ENCODE results near the gene TNS3. TPM values are rescaled to one million over a fixed set of nuclear protein-coding genes. Genes with fewer than 3 reads are reported as not detected.

The TNS3 gene
- total RNA-seq, 1 experiment from 2014 or later, result 97.2 TPM

- DNase-seq (ENCODE audit: low spot score), result no peak
Measured at GRCh38 chr7:47260270-47260669, 321.6 kb downstream of the TNS3 start.

DNA sequence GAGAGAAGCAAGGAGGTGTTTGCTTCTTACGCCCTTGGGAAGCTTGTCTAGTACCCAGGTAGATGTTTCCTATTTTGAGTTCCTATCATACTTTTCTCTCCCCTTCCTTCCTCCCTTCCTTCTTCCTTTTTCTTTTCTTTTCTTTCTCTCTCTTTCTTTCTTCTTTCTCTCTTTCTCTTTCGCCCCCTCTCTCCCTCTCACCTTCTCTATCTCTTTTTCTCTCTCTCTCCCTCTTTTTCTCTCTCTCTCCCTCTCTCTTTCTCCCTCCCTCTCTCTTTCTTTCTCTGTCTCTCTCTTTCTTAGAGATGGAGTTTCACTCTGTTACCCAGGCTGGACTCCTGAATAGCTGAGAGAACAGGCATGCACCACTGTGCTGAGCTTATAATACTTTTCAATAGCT is 322.2 kb downstream of the TNS3 start:
- DNase-seq (ENCODE audit: low spot score), result no peak

- no peak for DNase-seq (ENCODE audit: low spot score)
Measured at GRCh38 chr7:47258798-47259197, 323.1 kb downstream of the TNS3 start.

GRCh38 chr7:47256016-47256415 is 325.9 kb downstream of the TNS3 start:
- no peak for DNase-seq (ENCODE audit: low spot score)

GRCh38 chr7:47255441-47255840 is 326.5 kb downstream of the TNS3 start:
- DNase-seq (ENCODE audit: low spot score), result no peak

DNA sequence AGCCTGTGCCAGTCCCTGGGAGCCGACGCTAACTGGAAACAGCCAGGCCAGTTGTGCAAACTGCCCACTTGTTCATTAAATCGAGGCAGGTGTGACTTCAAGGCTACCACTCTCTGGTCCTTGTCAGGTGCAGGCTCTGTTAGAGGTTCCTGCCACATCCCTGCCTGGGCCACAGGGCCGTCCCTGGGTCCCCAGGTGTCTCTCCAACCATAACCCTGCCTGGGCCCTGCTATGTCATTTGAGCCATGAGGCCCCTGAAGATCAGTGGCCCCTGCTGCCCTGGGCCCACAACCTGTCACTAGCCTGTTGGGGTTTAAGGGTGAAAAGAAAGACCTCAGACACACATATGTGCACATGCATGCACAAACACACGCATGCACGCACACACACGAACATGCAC is 326.9 kb downstream of the TNS3 start:
- DNase-seq (ENCODE audit: low spot score), result no peak

DNA sequence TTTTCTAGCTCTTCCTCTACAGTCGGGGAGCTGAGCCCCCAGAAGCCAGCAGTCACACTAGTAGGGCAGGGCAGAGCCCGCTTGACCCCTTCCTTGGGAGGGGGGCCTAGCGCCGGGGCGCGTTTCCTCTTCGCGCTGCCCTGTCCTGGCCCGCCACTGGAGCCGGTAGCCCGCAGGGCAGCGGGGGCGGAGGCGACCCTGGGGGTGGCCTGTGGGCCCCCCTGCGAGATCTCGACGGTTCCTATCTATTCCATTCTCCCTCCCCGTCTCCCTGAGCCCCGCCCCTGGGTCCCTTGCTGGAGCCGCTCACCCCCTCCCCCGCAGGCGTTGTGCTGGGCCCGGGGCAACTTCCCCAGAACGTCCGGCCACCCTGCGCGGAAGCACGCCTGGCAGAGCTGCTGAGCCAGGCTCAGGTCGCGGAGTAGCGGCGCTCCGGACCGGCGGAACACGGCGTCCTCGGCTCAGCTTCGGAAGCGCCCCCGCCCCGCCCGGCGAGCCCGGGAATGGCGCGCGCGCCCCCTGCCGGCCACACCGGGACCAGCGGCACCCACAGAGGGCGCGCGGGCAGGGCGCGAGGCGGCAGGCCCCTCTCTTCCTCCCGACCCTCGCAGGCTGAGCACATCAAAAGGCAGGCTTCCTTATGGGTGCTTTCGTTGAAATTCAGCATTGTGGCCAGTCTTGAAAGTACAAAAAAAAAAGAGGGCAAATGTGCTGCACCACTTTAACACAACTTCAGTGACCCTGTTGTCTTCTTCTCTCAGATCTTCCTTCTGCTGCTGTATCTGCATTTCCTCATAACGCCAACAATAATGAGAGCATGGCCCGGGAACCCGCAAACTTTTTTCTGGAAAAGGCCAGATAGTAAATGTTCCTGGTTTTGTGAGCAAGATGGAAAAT is 327.6 kb downstream of the TNS3 start:
- DNase-seq (ENCODE audit: low spot score), result peak; percentile 44

DNA sequence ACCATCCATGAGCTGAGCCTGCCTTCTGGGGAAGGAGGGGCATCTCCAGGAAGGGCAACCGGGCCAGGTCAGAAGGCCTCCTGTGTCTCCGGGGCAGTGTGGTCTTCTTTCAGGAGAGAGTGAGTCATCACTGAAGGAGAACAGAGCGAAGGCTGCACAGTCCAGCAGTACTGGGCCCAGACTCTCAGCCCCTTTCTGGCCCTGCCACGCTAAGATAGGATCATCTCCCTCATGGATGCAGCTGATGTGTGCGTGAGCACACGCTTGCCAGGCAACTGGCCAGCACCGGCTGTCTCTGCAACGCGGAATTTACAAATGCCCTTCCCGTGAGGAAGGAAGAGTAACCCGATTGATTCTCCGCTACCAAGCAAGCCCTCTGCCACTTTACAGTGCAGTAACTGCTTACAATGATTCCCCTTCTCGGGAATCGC is 328.2 kb downstream of the TNS3 start:
- DNase-seq (ENCODE audit: low spot score), result peak; percentile 81

DNA sequence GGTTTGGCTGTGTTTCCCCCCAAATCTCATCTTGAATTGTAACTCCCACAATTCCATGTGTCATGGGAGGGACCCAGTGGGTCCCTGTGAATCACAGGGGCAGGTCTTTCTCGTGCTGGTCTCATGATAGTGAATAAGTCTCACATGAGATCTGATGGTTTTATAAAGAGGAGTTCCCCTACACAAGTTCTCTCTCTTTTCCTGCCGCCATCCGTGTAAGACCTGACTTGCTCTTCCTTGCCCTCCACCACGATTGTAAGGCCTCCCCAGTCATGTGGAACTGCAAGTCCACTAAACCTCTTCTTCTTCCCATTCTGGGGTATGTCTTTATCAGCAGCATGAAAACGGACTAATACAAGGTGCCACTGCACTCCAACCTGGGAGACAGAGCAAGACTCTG is 329.2 kb downstream of the TNS3 start:
- DNase-seq (ENCODE audit: low spot score), result no peak

DNA sequence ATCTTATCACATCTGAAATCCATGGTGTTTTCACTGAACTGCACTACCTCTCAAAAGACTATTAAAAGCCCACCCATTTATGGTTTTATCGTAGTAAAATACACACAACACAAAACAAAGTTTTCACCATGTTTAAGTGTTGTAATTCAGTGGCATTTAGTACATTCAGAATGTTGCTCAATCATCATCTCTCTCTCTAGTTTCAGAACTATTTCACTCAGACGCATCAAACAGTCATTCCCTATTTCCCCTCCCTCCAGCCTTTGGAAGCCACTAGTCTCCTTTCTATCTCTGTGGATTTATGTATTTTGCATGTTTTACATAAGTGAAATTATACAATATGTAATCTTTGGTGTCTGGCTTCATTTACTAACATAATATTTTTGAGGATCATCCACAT is 332.6 kb downstream of the TNS3 start:
- DNase-seq (ENCODE audit: low spot score), result no peak

- no peak for DNase-seq (ENCODE audit: low spot score)
Measured at GRCh38 chr7:47248797-47249196, 333.1 kb downstream of the TNS3 start.

GRCh38 chr7:47247132-47247531 is 334.8 kb downstream of the TNS3 start:
- no peak for DNase-seq (ENCODE audit: low spot score)

- DNase-seq (ENCODE audit: low spot score), result no peak
Measured at GRCh38 chr7:47244692-47245091, 337.2 kb downstream of the TNS3 start.

DNA sequence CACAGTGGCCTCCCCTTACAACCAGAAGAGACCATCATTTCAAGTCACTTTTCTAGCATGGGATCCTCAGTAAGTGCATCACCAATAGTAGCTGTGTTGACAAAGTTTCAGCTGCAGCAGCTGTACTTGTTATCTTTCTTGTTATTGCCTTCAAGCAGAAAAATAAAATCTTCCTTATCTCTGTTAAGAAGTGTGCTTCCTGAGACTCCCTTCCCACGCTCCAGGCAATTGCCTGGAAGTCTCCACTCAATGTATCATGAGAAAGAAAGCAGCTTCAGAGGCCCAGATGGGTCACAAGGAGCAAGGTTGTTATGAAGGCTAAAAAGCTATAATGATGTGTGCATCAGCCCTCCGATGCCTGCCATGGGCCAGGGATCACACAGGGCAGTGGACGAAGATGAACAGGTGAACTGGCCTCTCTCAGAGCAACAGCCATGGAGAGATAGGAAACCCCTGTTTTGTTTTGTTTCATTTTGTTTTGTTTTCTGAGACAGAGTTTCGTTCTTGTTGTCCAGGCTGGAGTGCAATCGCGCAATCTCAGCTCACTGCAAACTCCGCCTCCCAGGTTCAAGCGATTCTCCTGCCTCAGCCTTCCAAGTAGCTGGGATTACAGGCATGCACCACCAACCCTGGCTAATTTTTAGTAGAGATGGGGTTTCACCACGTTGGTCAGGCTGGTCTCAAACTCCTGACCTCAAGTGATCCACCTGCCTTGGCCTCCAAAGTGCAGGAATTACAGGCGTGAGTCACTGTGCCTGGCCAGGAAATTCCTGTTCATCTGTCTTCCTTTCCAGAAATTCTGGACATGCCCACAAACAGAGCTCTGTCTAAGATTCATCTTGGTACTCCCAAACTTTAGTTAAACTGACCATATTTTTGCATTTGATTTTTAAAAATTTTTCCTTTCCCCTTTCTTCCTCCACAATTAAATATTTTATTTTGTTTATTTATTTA is 340.5 kb downstream of the TNS3 start:
- peak; percentile 42 for DNase-seq (ENCODE audit: low spot score)

DNA sequence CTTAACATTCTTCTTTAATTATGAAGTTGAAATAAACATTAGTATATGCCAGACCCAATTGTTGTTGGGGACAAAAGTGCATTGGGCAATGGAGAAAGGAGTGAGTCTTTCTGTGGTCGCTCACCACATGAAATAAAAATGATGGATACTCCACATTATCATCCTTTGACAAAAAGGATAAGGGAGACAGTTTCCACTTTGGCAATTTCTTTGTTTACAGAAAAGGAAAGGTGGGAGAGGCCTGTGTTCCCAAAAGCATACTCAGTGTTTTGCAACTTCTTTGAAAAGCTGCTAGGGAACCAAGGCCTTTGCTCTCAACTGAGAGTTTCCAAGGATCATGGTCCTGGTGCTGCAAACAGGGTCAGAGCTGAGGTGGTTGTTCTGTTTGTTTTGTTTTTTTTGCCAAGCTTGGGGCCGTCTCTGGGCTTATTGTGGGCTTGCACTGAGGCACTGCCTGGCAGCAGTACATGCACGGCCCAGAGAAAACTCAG is 341.9 kb downstream of the TNS3 start:
- no peak for DNase-seq (ENCODE audit: low spot score)

GRCh38 chr7:47239034-47239433 is 342.9 kb downstream of the TNS3 start:
- no peak for DNase-seq (ENCODE audit: low spot score)

DNA sequence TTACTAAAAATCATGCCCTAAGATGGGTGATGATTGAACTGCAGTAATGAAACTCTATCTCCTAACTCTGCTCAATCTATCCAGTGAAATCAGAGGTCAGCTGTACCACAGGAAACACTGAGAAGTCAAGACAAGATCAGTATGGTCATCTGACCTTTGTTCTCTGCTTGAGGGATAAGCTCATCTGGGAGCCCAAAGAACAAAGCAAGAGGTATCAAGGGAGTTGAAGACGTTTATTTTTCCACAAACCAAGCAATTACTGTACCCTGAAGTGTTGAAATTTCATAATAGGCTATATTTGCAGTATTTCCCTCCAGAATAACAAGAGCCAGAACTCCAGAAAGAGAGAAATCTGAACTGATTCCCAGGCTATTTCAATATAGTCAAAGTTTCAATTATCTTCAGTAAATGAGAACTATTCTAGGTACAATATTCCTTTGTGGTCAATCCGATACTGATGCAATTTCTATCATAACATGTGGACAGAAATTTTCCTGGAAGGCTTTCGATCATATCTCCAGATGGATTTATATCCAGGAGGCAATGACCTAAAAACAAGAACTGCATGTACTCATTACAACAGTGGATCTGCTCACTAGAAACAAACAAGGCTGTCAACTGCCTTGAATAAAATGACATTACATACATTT is 345.3 kb downstream of the TNS3 start:
- no peak for DNase-seq (ENCODE audit: low spot score)

GRCh38 chr7:47233996-47234395 is 347.9 kb downstream of the TNS3 start:
- DNase-seq (ENCODE audit: low spot score), result no peak

DNA sequence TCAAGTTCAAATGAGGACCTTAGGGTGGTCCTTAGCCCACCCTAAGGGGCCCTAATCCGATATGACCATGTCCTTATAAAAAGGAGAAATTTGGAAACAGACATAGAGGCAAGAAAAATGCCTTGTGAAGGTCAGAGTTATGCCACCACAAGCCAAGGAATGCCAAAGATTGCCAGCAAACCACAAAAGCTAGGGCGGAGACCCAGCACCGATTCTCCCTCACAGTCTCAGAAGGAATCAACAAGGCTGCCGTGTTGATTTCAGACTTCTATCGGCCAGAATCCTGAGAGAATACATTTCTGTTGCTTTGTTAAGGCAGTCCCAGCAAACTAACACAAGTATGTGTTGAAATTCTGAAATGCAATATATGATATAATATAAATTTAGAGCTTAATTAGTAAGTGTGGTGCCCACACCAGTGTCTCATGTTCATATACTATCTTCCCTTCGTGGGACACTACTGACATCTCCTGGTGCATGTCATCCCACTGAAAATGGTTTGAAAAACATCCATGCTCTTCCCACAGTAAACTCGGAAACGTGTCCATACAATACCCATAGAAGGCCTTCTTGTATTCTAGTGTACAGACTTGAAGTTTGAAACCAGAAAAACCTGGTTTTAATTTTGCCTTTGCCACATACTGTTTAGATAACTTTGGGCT is 349.0 kb downstream of the TNS3 start:
- DNase-seq (ENCODE audit: low spot score), result peak; percentile 78

DNA sequence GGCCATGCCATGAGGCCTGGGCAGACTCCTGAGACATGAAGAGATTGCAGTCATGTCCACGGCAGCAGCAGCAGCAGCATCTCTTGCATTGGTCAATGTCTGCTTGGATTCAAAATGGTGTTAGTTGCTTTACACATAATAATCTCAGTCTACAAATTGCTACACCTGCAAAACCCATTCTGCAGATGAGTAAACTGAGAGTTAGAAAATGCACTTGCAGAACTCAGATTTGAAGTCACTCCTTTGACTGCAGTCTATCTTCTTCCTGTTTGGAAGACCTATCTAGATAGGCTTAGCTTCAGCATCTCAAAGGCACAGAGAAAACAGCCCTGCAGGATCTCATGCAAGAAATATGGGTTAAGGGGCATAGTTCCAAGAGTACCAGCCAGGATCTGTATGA is 350.3 kb downstream of the TNS3 start:
- DNase-seq (ENCODE audit: low spot score), result no peak

GRCh38 chr7:47231032-47231431 is 350.9 kb downstream of the TNS3 start:
- DNase-seq (ENCODE audit: low spot score), result no peak

Data from A172 (cell line).